GM21619 (cell line): ENCODE measurements around the gene INPP4B.

ENCODE experiments used
- ATAC-seq: cut with Tn5 transposase; IDR thresholded peaks from one replicate; pipeline ENCODE4 v1.9.1; 2021; ENCODE audit not compliant: unreplicated experiment

INPP4B gene

DNA sequence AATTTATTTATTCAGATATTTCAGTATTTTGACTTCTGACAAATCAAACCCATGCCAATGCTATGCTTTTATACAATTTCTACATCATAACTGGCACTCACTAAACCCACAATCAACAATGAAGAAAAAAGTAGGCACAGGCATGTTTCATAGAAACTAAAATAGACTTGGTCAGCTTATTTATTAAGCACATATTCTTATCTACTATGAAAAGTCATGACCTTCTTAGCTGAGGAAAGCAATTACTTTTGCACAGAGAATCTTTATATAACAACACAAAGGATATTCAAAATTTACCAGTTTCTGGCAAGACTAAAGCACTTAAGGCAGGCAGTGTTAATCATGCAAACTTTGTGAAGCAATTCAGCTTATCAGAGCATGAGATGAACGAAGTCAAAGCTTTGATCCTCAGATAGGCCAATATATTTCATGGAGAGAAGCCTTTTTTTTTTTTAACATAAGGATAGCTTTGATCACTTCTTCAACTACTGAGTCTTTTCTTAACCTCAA is 490.6 kb downstream of the INPP4B start:
- ATAC-seq = no peak

DNA sequence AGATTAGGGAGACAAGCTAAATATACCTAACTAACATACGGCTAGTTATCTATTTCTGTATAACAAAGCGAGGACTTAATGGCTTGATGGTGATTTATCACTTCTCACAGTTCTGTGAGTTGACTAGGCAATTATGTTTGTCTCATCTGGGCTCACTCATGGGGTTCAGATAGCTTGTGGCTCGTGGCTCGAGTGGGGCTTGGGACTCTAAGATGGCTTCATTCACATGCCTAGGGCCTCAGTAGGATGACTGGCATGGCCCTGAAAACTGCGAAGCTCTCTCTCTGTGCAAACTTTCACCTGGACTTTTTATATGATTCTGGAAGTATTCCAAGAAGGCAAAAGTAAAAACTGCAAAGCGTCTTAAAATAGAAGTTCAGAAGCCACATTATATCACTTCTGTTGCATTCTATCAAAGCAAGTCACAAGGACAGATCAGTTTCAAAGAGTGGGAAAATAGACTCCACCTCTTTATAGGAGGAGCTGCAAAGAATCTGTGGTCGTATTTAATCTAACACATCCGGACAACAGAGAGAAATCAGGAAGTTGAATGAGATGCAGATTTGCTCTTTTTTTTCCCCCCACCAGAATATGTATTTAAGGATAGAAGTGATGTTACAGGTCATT is 491.2 kb downstream of the INPP4B start:
- no peak for ATAC-seq

DNA sequence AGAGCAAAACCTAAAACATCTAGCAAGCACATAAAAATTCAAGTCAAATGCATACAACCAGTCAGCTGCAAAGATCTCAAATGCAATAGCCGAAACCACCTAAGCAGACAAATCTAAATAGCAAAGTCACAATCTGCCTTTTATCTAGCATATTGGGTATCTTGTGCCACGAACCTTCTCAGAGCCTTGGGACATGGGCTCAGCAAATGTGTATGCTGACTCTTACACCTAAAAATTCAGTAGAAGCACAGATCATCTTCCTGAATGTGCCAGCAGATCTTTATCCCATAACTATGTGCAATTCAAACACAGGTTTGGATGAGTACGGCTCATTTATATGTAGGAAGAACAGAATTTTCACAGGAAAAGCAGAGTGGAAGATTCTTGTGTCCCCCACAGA is 492.1 kb downstream of the INPP4B start:
- no peak for ATAC-seq

DNA sequence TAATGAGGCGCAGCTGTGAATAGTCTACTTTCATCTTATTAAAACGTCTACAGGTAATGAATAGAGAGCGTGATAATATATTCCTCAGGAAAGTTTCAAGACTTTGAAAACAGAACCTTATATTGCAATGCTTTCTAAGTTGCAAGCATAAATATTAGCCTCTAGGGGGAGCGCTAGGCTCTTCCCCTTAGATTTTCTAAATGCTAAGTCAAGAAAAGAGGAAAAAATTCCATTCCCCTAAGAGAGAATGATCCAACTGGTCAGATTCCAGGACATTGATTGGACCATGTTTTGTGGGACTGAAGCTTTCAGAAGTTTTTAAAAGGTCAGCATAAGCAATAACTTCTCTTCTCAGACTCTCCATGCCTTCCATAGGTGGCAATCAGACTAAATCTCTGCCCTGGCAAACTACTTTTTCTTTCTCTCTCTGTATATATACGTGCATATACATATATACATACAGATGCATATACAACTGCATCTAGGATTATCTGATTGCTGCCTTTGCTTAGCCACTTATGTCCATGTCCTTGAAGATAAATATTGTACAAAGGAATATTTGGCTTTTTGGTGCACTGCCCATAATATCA is 492.9 kb downstream of the INPP4B start:
- peak; percentile 65 for ATAC-seq

DNA sequence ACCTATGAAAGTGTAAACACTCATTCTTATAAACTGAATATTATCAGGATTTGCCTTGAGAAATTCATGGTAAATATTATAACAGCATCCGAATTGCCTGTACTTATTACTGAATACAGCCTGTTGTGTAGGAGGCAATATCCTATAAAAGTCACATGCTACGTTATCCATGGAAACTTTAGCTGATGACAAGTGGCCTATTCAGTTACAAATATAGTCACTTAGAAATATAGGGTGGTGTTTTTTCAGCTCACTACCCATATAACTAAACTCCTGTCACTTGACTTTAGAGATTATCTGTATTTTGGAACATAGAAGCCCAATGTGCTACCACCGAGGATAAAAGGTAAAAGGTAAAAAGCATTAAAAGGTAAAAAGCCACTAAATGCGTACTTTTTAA is 493.4 kb downstream of the INPP4B start:
- ATAC-seq = no peak

DNA sequence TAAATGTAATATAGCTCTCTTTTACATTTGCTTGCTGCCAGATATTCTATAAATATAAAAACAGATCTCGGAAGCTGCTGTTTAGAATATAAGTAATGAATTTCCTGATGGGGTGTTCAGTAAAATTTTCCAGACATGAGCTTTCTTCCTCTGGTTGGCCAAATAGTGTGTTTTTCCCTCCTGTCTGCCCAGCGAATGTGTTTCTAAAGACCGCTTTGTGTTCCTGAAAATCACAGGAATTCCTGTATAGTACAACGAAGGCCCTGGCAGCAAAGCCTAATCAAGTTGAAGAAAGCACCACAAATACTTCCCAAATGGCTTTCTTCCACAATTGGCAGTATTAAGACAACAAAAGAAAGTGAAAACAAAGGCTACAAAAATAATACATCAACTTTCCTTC is 494.1 kb downstream of the INPP4B start:
- no peak for ATAC-seq

DNA sequence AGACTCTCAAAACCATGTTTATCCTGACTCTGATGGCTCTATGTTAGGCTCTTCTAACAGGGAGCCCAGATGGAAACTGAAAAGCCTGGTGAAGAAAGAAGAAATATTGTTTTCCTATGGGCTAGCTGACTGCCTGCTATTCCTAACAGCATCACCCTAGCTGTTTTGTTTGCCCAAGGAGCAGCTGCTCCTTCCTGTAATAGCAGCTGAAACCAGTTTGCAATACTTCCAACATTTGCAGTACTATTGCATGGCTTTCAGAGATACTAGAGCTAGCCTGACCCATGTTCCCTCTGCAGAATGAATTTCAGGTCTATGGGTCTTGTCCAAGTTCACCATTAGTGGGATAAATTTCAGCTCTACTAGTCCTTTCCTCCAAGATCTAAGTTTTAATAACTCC is 495.2 kb downstream of the INPP4B start:
- no peak for ATAC-seq

DNA sequence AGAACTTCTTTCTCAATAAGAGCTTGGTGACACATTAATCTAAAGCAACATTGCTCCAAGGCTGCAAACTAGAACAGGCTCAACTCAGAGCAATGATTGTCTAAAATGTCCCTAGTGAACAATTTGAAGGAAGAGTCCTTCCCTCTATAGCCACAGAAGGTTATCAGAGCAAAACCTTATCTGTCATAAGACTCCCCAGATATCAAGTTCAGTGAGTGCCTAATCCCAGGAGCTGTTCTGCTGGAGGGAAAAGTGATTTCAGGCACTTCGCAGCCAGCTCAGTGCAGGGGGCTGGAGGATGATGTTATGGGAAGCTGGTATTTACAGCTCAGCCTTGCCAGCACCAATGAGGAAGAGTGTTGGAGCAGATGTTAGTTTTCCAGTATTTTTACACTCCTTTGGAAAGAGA is 497.5 kb downstream of the INPP4B start:
- ATAC-seq = no peak

DNA sequence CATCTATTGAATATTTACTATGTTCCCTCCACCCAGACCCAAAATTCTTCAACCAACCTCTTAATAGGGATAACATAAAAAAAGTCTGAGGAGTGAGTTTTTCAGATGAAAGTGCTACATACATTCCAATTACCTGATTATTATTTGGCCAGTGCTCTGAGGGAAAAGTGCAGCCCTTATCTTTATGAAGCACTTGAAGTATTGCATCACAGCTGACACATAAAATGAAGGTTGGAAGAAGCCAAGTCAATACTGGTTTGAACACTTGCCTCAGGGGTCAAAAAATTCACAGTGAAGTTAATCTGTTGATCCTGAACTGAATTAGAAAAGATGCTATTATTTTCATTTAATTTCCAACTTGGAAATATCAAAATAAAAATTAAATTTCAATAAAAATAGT is 498.9 kb downstream of the INPP4B start:
- ATAC-seq = no peak

DNA sequence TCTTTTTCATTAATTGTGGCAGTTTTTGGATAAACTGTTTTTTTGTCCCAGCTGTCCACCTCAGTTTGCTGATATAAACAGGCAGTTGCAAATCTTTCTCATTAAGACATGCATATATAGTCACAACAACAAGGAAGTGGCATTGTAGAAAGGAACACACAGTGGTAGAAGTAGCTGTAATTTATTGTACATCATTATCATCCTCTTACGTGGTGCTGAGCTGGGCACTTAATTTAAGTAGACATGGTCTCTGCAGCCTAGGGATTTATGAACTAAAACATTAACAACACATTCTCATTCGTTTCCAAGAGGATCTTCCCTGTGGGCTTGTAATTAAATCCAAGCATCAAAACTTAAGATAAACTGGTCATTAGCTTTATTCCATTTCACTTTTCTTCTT is 500.2 kb downstream of the INPP4B start:
- ATAC-seq = no peak

DNA sequence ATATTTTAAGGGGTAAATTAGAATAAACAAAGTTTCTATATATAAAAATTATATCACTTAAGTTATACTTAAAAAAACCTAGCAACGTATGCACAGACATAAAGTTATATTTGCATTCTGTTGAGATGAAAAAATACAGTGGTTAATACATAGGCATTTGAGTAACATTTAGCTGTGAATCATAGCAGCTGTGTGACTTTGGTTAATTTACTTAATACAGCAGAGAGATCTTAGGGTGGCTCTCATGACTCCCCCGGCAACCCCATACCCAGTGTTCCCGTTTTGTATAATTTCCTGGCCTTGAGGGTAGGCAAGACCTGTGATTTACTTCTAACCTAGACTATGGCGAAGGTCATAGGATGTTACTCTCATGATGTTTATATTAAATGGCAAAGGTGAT is 504.8 kb downstream of the INPP4B start:
- ATAC-seq = no peak

DNA sequence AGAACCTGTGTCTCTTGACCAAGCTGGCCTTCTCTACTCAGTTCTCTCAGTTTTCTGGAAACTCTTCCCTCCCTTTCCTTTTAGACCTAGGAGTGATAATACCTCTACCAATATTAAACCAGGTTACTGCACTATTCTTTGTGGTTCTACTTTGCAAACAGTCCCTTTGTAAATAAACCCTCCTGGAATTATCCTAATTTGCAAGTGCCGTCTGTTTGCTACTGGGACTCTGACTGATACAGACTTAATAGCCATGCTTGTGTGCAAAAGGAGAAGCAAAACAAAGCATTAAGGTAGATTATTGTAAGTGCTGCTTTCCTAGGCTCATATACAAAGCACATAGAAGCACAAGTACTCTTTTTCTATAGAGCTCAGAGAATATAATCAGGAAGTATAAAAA is 507.0 kb downstream of the INPP4B start:
- no peak for ATAC-seq

DNA sequence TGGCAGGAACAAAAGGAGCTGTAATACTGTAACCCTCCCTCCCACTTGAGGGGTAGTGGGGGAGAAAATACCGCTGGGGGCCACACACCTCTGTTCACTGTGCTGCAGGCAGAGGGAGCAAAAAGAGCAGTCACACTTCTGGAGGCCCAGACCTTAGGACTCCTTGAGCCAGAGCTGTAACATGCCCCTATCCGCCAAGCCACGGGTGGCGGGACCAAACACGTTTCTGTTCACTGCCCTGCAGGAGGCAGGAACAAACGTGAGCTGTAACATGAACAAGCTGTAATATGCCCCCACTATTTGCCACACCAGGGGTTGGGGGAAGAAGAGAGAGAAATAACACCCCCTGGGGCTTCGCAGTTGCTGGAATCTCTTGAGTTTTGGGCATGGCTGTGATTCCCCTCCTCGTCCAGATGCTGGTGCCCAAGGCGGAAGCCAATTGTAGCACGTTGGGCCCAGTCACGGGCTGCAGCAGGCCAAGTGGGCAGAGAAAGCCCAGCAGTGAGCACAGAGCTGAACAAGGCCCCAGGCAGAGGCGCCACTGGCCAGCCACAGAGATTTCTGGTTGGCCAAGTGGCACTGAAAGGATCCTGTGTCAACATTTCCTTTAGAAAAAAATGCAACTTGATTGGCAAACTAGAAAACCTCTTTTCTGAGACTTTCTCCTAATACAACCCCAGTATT is 509.7 kb downstream of the INPP4B start:
- no peak for ATAC-seq

DNA sequence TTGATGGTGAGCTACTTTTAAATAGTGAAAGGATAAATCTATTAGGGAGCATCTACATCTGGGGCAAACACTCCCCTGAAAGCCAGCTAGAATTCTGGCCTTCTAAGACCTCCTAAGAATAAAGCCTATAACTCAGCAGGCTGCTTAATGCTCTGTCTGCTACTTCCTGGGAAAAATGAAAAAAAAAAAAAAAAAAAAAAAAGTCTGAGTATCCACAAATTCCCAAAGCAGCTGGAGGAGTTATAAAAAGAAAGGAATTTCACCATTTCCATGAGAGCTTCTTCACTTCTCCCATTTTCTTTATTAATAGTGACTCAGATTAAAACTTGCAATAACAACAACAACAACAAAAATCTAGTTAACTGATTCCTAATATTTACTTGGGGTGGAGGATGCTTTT is 511.2 kb downstream of the INPP4B start:
- ATAC-seq = no peak

DNA sequence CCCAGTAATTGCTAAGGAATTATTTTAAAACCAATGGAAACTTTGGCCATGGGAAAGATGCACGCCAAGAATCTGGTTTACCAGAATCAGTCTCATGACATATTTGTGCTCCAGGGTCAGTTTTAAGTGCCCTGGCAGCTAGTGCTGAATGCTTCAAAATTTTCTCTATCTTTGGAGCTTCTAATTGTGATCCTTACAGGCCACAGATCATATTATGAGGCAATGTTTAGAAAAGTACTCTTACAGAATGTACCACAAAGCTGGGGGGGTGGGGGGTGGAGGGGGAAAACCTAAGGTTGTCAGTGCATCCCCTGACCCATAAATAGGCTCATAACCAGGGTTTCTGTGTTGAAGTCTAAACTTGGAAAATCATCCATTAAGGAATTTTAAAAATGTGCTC is 514.5 kb downstream of the INPP4B start:
- ATAC-seq = no peak

DNA sequence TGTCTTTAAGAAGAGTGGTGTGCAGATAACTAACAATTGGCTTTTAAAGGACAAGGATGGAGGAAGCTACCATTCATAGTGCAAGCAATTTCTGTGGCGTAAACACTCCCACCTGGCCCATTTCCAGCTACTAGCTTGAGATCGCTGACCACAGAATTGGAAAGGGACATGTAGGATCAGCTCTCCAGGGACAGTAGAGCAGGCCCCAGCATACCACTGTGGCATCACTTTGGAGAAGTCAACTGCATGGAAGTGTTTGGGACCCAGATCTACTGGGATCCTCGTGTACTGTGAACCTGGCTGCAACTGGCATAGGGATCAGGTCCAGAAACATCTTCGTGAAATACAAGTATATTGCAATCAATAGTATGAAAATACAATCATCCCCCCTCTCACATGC is 515.0 kb downstream of the INPP4B start:
- ATAC-seq = no peak

DNA sequence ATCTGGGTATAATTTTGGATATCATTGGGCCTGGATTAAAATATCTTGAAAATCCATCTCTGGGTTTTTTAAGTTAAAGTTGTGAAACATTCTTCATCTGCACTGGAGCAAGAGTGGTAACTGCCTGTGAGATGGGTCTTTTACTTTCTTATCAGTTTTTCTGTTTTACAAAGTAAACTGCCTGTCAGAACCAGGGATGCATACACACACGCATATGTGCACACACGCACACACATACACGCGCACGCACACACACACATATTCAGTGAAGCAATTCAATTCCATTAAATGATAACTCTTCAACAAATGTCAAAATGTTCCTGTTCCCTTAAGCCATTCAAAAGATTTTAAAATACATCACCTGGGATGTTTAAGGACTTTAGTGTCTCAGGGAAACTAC is 515.8 kb downstream of the INPP4B start:
- no peak for ATAC-seq

DNA sequence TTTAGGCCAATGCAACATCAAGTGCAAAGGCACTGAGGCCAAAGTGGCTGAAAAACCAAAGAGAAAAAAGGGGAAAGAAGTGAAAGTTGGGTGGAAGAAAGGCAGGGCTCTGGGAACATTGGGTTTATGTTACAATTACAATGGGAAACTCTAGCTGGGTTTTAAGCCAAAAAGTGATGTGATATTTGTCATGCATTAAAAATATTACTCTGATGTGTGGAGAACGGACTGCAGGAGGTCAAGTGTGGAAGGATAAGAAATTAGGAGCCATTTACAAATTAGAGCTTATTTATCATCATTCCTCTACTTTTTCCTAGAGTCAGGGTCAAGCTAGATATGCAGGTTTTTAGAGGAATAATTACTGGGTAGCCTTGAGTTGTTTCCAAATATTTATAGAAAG is 516.8 kb downstream of the INPP4B start:
- ATAC-seq = no peak

DNA sequence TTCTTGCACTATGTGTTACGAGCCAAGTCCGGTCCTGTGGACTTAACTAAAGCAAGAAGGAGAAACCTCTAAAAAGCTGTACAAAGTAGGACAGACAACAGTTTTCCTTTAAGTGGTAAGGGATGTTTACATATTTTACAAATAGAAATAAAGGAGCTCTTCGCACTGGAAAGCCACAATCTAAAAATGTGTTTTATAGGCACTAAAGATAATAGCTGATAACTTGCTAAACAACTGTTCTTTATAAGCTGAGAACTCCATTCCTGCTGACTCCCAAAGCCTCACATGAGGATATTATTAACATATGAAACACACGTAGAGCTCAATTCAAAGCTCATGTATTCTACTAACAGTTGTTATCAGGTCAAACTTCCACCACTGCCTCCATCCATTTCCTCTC is 519.9 kb downstream of the INPP4B start:
- ATAC-seq = no peak

DNA sequence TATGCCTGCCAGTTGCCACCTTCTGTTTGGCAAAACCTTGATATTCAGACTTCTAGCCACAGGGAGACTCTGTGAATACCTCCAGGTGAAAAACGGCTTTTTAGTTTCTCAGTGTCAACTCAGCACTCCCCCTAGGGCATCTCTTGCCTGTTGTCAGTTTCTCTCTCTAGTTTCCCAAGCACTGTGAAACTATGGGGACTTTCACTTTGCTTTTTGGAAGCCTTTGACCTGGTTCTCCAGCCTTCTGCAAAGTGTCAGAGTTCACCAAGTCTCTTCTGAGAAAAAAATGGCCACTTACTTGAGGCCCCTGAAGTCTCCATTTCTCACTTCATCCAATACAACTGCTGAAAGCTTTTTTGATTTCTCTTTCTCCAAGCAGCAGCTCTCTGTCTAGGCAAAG is 521.5 kb downstream of the INPP4B start:
- no peak for ATAC-seq

DNA sequence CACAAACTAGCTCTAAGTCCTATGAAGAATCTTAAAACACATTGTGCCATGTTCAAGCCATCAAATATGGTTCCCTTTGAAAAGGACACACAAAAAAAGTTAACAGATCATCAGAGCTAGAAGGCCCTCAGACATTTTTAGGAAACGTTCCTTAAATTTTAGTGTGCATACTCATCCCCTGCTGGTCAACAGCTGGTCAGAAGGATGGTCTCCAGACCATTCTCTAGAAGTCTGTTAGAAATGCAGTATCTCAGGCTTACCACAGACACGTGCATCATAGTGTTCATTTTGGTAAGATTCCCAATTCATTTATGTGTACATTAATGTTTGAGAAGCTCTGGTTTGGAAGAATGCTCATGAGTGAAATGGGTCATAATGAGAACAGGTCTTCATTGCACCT is 523.1 kb downstream of the INPP4B start:
- ATAC-seq = no peak

DNA sequence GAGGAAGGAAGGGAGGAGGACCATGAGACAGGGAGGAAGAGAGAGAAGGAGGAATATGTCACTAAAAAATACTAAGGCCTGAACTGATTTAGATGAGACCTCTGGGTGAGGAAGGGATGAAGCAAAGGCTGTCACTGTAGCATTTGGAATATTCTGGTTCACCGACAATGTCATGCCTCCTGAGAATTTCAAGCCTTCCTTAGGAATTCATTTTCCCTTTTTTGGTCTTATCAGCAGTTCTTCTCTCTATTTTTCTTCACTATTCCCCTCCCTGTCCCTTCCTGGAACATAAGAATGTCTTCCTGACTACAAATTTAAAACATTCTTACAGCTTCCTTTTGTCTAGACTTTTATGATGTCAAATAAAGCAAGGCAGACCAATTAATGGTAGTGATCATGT is 527.8 kb downstream of the INPP4B start:
- no peak for ATAC-seq

DNA sequence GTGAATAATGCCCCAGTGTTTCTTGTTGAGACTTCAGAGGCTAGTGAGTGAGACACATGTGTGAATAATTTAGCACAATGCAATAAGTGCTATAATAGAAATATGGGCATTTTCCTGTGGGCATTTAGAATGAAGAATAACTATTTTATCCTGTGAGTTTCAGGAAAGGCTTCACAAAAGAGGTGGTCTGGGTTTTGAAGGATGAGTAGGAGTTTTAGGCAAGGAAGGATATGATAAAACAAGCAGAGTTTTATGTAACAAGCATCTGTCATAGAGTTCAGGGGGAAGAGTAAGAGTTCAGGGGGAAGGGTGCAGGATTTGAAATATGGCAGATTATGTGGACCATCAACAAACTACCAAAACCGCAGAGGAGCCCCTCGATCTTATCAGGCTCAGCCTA is 529.2 kb downstream of the INPP4B start:
- no peak for ATAC-seq
